OCI-LY7 (cell line): Measurements from ENCODE around the gene MFRP. TPM values are rescaled to one million over a fixed set of nuclear protein-coding genes. Genes with fewer than 3 reads are reported as not detected.

Source experiments
- BruUV-seq: library from RNA; stranded (reverse); fragments of 400-500 nt; replicated peaks from 2 replicates; lab custom pipeline; 2021; lab: Mats Ljungman, UMichigan
- CTCF ChIA-PET: fragments of 300-600 bp; sonication (Branson Sonifier 250); formaldehyde crosslinking; loops from one replicate; lab custom pipeline; 2022; ENCODE audit warnings: antibody characterized with exemption; ENCODE audit not compliant: unreplicated experiment; lab: Charles Lee
- POLR2A ChIA-PET: fragments of 300-600 bp; sonication (Branson Sonifier 250); formaldehyde crosslinking; loops from one replicate; lab custom pipeline; 2022; ENCODE audit warnings: antibody characterized with exemption; lab: Charles Lee
- DNase-seq: peaks from one replicate; pipeline ENCODE4 v3.0.0-alpha.2; 2015; ENCODE audit warnings: low spot score
- H2AFZ ChIP-seq: fragments of 200-600 bp; sonication (generic), shearing (Covaris generic); 2 replicates; pipeline ENCODE4 v1.6.1; 2014; ENCODE audit warnings: mild to moderate bottlenecking, antibody characterized with exemption, low read length, moderate library complexity
- H3K27ac ChIP-seq: fragments of 200-600 bp; sonication (generic); 2 replicates; pipeline ENCODE4 v1.5.1; 2014; ENCODE audit warnings: mixed run types, low read depth, mild to moderate bottlenecking, moderate library complexity, low read length, inconsistent platforms; ENCODE audit not compliant: poor library complexity, severe bottlenecking
- H3K36me3 ChIP-seq: fragments of 200-600 bp; sonication (generic); 2 replicates; pipeline ENCODE4 v1.6.1; 2014; ENCODE audit warnings: mild to moderate bottlenecking, antibody characterized with exemption, low read length, moderate library complexity, mixed read lengths; ENCODE audit not compliant: insufficient read depth
- H3K4me1 ChIP-seq: fragments of 200-600 bp; sonication (generic); 2 replicates; pipeline ENCODE4 v1.5.1; 2014; ENCODE audit warnings: mild to moderate bottlenecking, low read length; ENCODE audit not compliant: insufficient read depth, poor library complexity, severe bottlenecking
- H3K4me2 ChIP-seq: fragments of 200-600 bp; sonication (generic); 2 replicates; pipeline ENCODE4 v1.6.1; 2014; ENCODE audit warnings: mild to moderate bottlenecking, low read length
- H3K4me3 ChIP-seq: fragments of 200-600 bp; sonication (generic); 2 replicates; pipeline ENCODE4 v1.5.1; 2014; ENCODE audit warnings: mild to moderate bottlenecking, low read depth, low read length; ENCODE audit not compliant: poor library complexity, severe bottlenecking
- H3K79me2 ChIP-seq: fragments of 200-600 bp; sonication (generic); 2 replicates; pipeline ENCODE4 v1.6.1; 2016; ENCODE audit warnings: low read depth, mild to moderate bottlenecking, low read length, moderate library complexity, mixed read lengths; ENCODE audit not compliant: insufficient read depth
- H3K9me2 ChIP-seq: fragments of 200-600 bp; sonication (generic); 2 replicates; pipeline ENCODE4 v1.6.1; 2016; ENCODE audit warnings: mild to moderate bottlenecking, low read length, mixed read lengths; ENCODE audit not compliant: insufficient read depth
- H3K9me3 ChIP-seq: fragments of 200-600 bp; sonication (generic); 2 replicates; pipeline ENCODE4 v1.6.1; 2014; ENCODE audit warnings: mild to moderate bottlenecking, mixed run types, low read length, mixed read lengths
- H4K20me1 ChIP-seq: fragments of 200-600 bp; sonication (generic); 2 replicates; pipeline ENCODE4 v1.6.1; 2014; ENCODE audit warnings: mild to moderate bottlenecking, antibody characterized with exemption, low read length, moderate library complexity, mixed read lengths; ENCODE audit not compliant: insufficient read depth
- EZH2phosphoT487 ChIP-seq: fragments of 200-600 bp; sonication (generic); IDR thresholded peaks from 2 replicates; pipeline ENCODE4 v1.6.1; 2018; ENCODE audit warnings: low read depth, borderline replicate concordance, mild to moderate bottlenecking, mixed run types, antibody characterized with exemption, low read length, moderate library complexity, mixed read lengths
- intact Hi-C: fragments of 100-400 bp; cut with micrococcal nuclease; formaldehyde crosslinking; loops from one replicate; pipeline ENCODE4 v1.10.0; 2022; ENCODE audit not compliant: unreplicated experiment
- total RNA-seq, 2 experiments: library from RNA; depleted of rRNA in 1 of 2; stranded (reverse); fragments of >200 nt in 1 of 2; shearing (Covaris generic) in 1 of 2; gene quantifications; 2 replicates each; pipeline ENCODE4 v1.2.3, GENCODE V29; 2014 to 2022
- TF ChIP-seq, protein P1 (sequence below): fragments of 200-600 bp; sonication (generic); conservative IDR thresholded peaks from 2 replicates; pipeline ENCODE4 v1.5.1; 2014; ENCODE audit warnings: mild to moderate bottlenecking, antibody characterized with exemption, low read length, moderate library complexity, mixed read lengths

Gene MFRP
- total RNA-seq, 2 experiments from 2014 or later = not detected

DNA sequence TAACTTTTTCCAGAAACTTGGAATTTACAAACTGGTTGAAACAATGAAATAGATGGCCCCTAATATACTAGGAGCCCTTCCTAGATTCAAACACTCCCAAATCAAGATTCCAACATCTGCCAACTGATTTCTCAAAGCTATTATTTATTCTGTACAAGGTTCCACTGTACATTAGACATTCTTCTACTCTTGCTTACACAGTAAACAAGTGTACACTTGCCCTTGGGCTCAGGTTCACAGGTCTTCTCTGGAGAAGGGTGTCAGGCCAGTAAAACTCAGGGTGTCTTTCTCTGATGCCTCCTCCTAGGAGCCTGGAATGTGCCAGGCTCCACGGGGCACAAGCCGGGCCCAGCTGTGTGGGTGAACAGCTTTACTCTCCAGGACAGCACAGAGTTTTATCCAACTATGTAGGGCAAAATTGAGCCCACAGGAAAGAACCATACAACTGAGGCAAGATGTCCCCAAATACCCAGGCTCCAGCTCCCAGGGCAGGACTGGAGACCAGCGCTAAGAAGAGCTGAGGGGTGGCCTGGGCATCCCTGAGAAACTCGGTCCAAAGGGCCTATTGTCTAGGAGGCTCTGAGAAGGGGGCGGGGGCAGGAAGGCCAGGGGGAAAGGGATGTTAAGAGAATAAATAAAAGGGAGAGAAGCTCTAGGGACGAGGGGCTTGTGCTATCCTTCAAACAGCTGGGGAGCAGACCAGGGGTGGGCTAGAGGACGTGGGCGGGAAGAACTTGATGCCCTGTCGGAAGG lies 8.8 kb upstream of the MFRP start:
- intact Hi-C loops = no loop called here
- Histone ChIP-seq H3K9me3 (no peaks in the 10 kb centered on the region), H2AFZ (no peak overlapping the region), H3K9me2 (no peaks in the 10 kb centered on the region), H3K79me2 (no peaks in the 10 kb centered on the region), H3K4me1 (peaks cover 40% of the 10 kb centered on the region), H3K36me3 (peaks cover 52% of the 10 kb centered on the region), H3K27ac (no peak overlapping the region), H3K4me2 (no peak overlapping the region), H4K20me1 (no peaks in the 10 kb centered on the region), H3K4me3 (no peak overlapping the region)
- no peak for TF ChIP-seq EZH2phosphoT487
- TF ChIP-seq, protein P1, sequence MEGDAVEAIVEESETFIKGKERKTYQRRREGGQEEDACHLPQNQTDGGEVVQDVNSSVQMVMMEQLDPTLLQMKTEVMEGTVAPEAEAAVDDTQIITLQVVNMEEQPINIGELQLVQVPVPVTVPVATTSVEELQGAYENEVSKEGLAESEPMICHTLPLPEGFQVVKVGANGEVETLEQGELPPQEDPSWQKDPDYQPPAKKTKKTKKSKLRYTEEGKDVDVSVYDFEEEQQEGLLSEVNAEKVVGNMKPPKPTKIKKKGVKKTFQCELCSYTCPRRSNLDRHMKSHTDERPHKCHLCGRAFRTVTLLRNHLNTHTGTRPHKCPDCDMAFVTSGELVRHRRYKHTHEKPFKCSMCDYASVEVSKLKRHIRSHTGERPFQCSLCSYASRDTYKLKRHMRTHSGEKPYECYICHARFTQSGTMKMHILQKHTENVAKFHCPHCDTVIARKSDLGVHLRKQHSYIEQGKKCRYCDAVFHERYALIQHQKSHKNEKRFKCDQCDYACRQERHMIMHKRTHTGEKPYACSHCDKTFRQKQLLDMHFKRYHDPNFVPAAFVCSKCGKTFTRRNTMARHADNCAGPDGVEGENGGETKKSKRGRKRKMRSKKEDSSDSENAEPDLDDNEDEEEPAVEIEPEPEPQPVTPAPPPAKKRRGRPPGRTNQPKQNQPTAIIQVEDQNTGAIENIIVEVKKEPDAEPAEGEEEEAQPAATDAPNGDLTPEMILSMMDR = no peak
- no peak for DNase-seq
- no TSS peak for BruUV-seq
- CTCF ChIA-PET = interaction anchor here (1.1 to 1.3 kb wide), 2 partner anchors 14 to 28 kb away, joined by 3 to 4 read pairs; no protein-coding TSS in a partner anchor
- POLR2A ChIA-PET = interaction anchor here (0.6 to 1.1 kb wide), 2 partner anchors 9 to 111 kb away, joined by 4 to 5 read pairs; no protein-coding TSS in a partner anchor

- Histone ChIP-seq H3K4me1 (peaks cover 20% of the 10 kb centered on the region), H3K4me3 (no peak overlapping the region), H3K9me3 (no peaks in the 10 kb centered on the region), H3K27ac (no peak overlapping the region), H3K4me2 (no peak overlapping the region), H3K36me3 (peaks cover 35% of the 10 kb centered on the region), H3K79me2 (no peaks in the 10 kb centered on the region), H2AFZ (no peak overlapping the region), H4K20me1 (no peaks in the 10 kb centered on the region), H3K9me2 (no peaks in the 10 kb centered on the region)
- no TSS peak for BruUV-seq
- no peak for DNase-seq
- TF ChIP-seq, protein P1 = no peak
- TF ChIP-seq EZH2phosphoT487 = no peak
- POLR2A ChIA-PET = interaction anchor here (1.0 kb wide), 1 partner anchor 21 kb away, joined by 4 read pairs; no protein-coding TSS in a partner anchor
- intact Hi-C loops = no loop called here
- CTCF ChIA-PET = no interaction called here
Measured at GRCh38 chr11:119352857-119353260, 6.4 kb upstream of the MFRP start.

DNA sequence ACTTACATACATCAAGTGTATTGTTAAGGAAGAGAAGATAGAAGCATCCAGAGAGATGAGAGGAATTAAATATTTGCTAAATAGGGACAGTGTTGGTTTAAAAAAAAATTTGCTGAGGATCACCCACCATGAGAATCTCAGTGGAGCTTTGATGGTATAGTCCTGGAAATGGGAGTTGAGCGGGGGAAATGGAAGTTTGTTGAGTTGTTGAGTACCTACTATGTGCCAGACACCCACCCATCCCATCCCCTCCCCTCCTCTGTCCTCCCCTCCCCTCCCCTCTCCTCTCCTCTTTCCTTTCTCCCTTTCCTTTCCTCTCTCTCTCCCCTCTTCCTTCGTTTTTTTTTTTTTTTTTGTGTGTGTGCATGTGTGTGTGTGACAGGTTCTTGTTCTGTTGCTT lies 4.7 kb upstream of the MFRP start:
- ChIA-PET POLR2A (interaction anchor here (0.6 kb wide), 1 partner anchor 22 kb away, joined by 3 read pairs; no protein-coding TSS in a partner anchor), CTCF (no interaction called here)
- Histone ChIP-seq H3K36me3 (peaks cover 20% of the 10 kb centered on the region; the same call in 1 of the 2 replicates), H3K9me2 (no peaks in the 10 kb centered on the region), H3K9me3 (no peaks in the 10 kb centered on the region), H3K4me3 (no peak overlapping the region), H3K4me2 (no peak overlapping the region), H2AFZ (no peak overlapping the region), H4K20me1 (no peaks in the 10 kb centered on the region), H3K27ac (no peak overlapping the region), H3K4me1 (peaks cover 6% of the 10 kb centered on the region), H3K79me2 (no peaks in the 10 kb centered on the region)
- BruUV-seq = no TSS peak
- no peak for TF ChIP-seq EZH2phosphoT487
- TF ChIP-seq, protein P1 = no peak
- DNase-seq = no peak
- intact Hi-C loops = no loop called here
